Brain microvascular endothelial cell (primary cell): ENCODE measurements around the gene DNAJC5.

ENCODE experiments used
- DNase-seq: peaks from one replicate; pipeline ENCODE4 v3.0.0-alpha.2; 2020
- H3K27ac ChIP-seq: fragments of 250-450 bp; sonication (Bioruptor Pico); 2 replicates; pipeline ENCODE4 v1.5.1; 2020; ENCODE audit warnings: mild to moderate bottlenecking, moderate library complexity
- H3K27me3 ChIP-seq: fragments of 250-450 bp; sonication (Bioruptor Pico); replicated peaks from 2 replicates; pipeline ENCODE4 v1.5.1; 2020; ENCODE audit warnings: mild to moderate bottlenecking
- H3K36me3 ChIP-seq: fragments of 250-450 bp; sonication (Bioruptor Pico); replicated peaks from 2 replicates; pipeline ENCODE4 v1.5.1; 2020; ENCODE audit warnings: mild to moderate bottlenecking
- H3K4me3 ChIP-seq: 2 replicates; pipeline ENCODE4 v1.5.1; 2011; ENCODE audit warnings: low read depth, mild to moderate bottlenecking, control low read depth, low read length, moderate library complexity
- CTCF ChIP-seq: IDR thresholded peaks from 2 replicates; pipeline ENCODE4 v1.5.1; 2011; ENCODE audit warnings: low read depth, mild to moderate bottlenecking, moderate library complexity, low read length, control low read depth, inconsistent platforms; ENCODE audit errors: missing control alignments
- in situ Hi-C: cut with HindIII; loops from 2 replicates; pipeline ENCODE4 v1.10.0; 2017; ENCODE audit warnings: low sequenced_read_pairs, low pct_ligation_motif_present

The DNAJC5 gene

GRCh38 chr20:63861365-63861934 is 33.5 kb upstream of the DNAJC5 start, which contains the start of gene ABHD16B:
ABHD16B (plus strand) TSS chr20:63861498; CDS start chr20:63861541, 43 bp downstream.
- Histone ChIP-seq H3K27me3 (no peaks in the 10 kb centered on the region), H3K4me3 (no peak within 1 kb of the TSS), H3K36me3 (peaks cover 14% of the 10 kb centered on the region), H3K27ac (no peak within 1 kb of the TSS)
- in situ Hi-C loops = no loop called here
- TF ChIP-seq CTCF = no peak
- DNase-seq = no peak

GRCh38 chr20:63861981-63862901 is 32.7 kb upstream of the DNAJC5 start:
- in situ Hi-C loops = no loop called here
- TF ChIP-seq CTCF = no peak
- no peaks in the 10 kb centered on the region for H3K27me3 ChIP-seq
- H3K27ac ChIP-seq = no peak overlapping the region
- H3K4me3 ChIP-seq = no peak overlapping the region
- peaks cover 14% of the 10 kb centered on the region for H3K36me3 ChIP-seq
- no peak for DNase-seq

- H3K4me3 ChIP-seq = peak overlapping the region; percentile 90
- no peaks in the 10 kb centered on the region for H3K27me3 ChIP-seq
- H3K36me3 ChIP-seq = peaks cover 14% of the 10 kb centered on the region
- in situ Hi-C loops = no loop called here
- DNase-seq = no peak
- peak overlapping the region; percentile 23 for H3K27ac ChIP-seq
- TF ChIP-seq CTCF = no peak
These were observed 31.7 kb upstream of the DNAJC5 start for GRCh38 chr20:63863021-63863797.

- DNase-seq = peak; percentile 52
- no peaks in the 10 kb centered on the region for H3K27me3 ChIP-seq
- in situ Hi-C loops = no loop called here
These were observed 31.0 kb upstream of the DNAJC5 start for GRCh38 chr20:63863798-63864544.

More at GRCh38 chr20:63863798-63864544, 31.0 kb upstream of the DNAJC5 start:
- Histone ChIP-seq H3K4me3 (peak overlapping the region; percentile 90), H3K27ac (peak overlapping the region; percentile 23), H3K36me3 (peaks cover 17% of the 10 kb centered on the region)
- peak; percentile 66 for TF ChIP-seq CTCF
